ENCODE results near the gene ADAMTS13.

Gene ADAMTS13

GRCh38 chr9:133393399-133393798 lies 28.8 kb upstream of the ADAMTS13 start:
- no peak for DNase-seq

- DNase-seq: no peak
These were observed 27.4 kb upstream of the ADAMTS13 start for GRCh38 chr9:133394687-133395271.

- DNase-seq: no peak
These were observed 25.2 kb upstream of the ADAMTS13 start for GRCh38 chr9:133396952-133397351.

- no peak for DNase-seq
These were observed 24.8 kb upstream of the ADAMTS13 start for GRCh38 chr9:133397370-133397769.

- no peak for DNase-seq
These were observed 24.3 kb upstream of the ADAMTS13 start for GRCh38 chr9:133397895-133398294.

- no peak for DNase-seq
These were observed 21.9 kb upstream of the ADAMTS13 start for GRCh38 chr9:133400292-133400691.

GRCh38 chr9:133401588-133401987 lies 20.6 kb upstream of the ADAMTS13 start:
- no peak for DNase-seq

- no peak for DNase-seq
These were observed 19.5 kb upstream of the ADAMTS13 start for GRCh38 chr9:133402689-133403088.

GRCh38 chr9:133403766-133404453 lies 18.3 kb upstream of the ADAMTS13 start:
- peak; percentile 61 to 67 for DNase-seq

- DNase-seq: no peak
These were observed 17.6 kb upstream of the ADAMTS13 start for GRCh38 chr9:133404454-133405002.

GRCh38 chr9:133405508-133406438 lies 16.4 kb upstream of the ADAMTS13 start:
- no peak for DNase-seq

GRCh38 chr9:133406480-133407307 lies 15.5 kb upstream of the ADAMTS13 start:
- peak; percentile 81 to 82 for DNase-seq

- DNase-seq: no peak
These were observed 14.1 kb upstream of the ADAMTS13 start for GRCh38 chr9:133408042-133408441.

- DNase-seq: no peak
These were observed 7.0 kb upstream of the ADAMTS13 start for GRCh38 chr9:133415170-133415569.

- peak; percentile 84 to 87 for DNase-seq
These were observed 4.4 kb upstream of the ADAMTS13 start, which contains the start of gene REXO4 for GRCh38 chr9:133417541-133418461. REXO4 (minus strand) TSS chr9:133418010; CDS start chr9:133417844, 166 bp downstream.

GRCh38 chr9:133419005-133419404 lies 3.2 kb upstream of the ADAMTS13 start:
- DNase-seq: no peak

- peak; percentile 30 to 66 for DNase-seq
These were observed 1.8 kb upstream of the ADAMTS13 start for GRCh38 chr9:133420392-133420827.

GRCh38 chr9:133423216-133423615 lies 1.0 kb downstream of the ADAMTS13 start:
- DNase-seq: no peak

GRCh38 chr9:133424187-133424586 lies 2.0 kb downstream of the ADAMTS13 start:
- no peak for DNase-seq

GRCh38 chr9:133425049-133425632 lies 3.0 kb downstream of the ADAMTS13 start:
- DNase-seq: no peak

- no peak for DNase-seq
These were observed 3.8 kb downstream of the ADAMTS13 start for GRCh38 chr9:133426011-133426410.
